Stimulated activated CD4-positive, alpha-beta T cell treated with anti-CD3 and anti-CD28 coated beads, TNF-alpha, amount 100 ng/mL, for 4 hours (primary cell): ENCODE measurements around the gene CASP7.
"Not testable (repeated sequence)": the region's sequence is repeated elsewhere in the genome, so short reads cannot be mapped to it uniquely, and the experiment has no call there.

ENCODE experiments used
- DNase-seq, 3 experiments: peaks; one replicate each; pipeline ENCODE4 v3.0.0-alpha.2; 2020; ENCODE audit warnings: low read depth in 3 of 3

The CASP7 gene

GRCh38 chr10:113679463-113680189 is at the start of gene CASP7:
TSS of gene CASP7 (plus strand) at chr10:113679912. CDS start at chr10:113697494, 17,582 bp downstream.
- DNase-seq, result peak; percentile 48 to 74 (median 68)

GRCh38 chr10:113630929-113631533 is 48.7 kb upstream of the CASP7 start:
- no peak for DNase-seq

GRCh38 chr10:113631684-113632367 is 47.9 kb upstream of the CASP7 start:
- DNase-seq, result no peak

GRCh38 chr10:113639966-113640365 is 39.7 kb upstream of the CASP7 start:
- DNase-seq, result no peak

- no peak for DNase-seq
Observed at GRCh38 chr10:113641702-113642101, 38.0 kb upstream of the CASP7 start.

- no peak for DNase-seq
Observed at GRCh38 chr10:113643183-113643582, 36.5 kb upstream of the CASP7 start.

GRCh38 chr10:113644185-113645120 is 35.3 kb upstream of the CASP7 start:
- no peak for DNase-seq

GRCh38 chr10:113646336-113647201 is 33.1 kb upstream of the CASP7 start:
- no peak for DNase-seq

GRCh38 chr10:113647812-113648211 is 31.9 kb upstream of the CASP7 start:
- DNase-seq, result no peak

GRCh38 chr10:113648478-113648877 is 31.2 kb upstream of the CASP7 start:
- DNase-seq, result no peak

- no peak for DNase-seq
Observed at GRCh38 chr10:113650172-113650571, 29.5 kb upstream of the CASP7 start.

- DNase-seq, result no peak
Observed at GRCh38 chr10:113651021-113651420, 28.7 kb upstream of the CASP7 start.

GRCh38 chr10:113651898-113652297 is 27.8 kb upstream of the CASP7 start:
- DNase-seq, result no peak

- not testable (repeated sequence) for DNase-seq
Observed at GRCh38 chr10:113652456-113652855, 27.3 kb upstream of the CASP7 start.

GRCh38 chr10:113656896-113657295 is 22.8 kb upstream of the CASP7 start:
- DNase-seq, result no peak

GRCh38 chr10:113657544-113657943 is 22.2 kb upstream of the CASP7 start:
- no peak for DNase-seq

GRCh38 chr10:113661332-113661731 is 18.4 kb upstream of the CASP7 start:
- DNase-seq, result no peak

GRCh38 chr10:113663142-113663541 is 16.6 kb upstream of the CASP7 start:
- no peak for DNase-seq

GRCh38 chr10:113663908-113664307 is 15.8 kb upstream of the CASP7 start, which contains the start of gene NRAP:
TSS of gene NRAP (minus strand) at chr10:113664041. CDS start at chr10:113663882, 159 bp downstream.
- no peak for DNase-seq

- DNase-seq, result no peak
Observed at GRCh38 chr10:113665352-113665751, 14.4 kb upstream of the CASP7 start.
